GM21381 (cell line): ENCODE measurements around the gene PKIG.
"Not testable (repeated sequence)": the region's sequence is repeated elsewhere in the genome, so short reads cannot be mapped to it uniquely, and the experiment has no call there.

ENCODE experiments used
- ATAC-seq: cut with Tn5 transposase; IDR thresholded peaks from one replicate; pipeline ENCODE4 v1.9.1; 2021; ENCODE audit warnings: mild to moderate bottlenecking, moderate library complexity; ENCODE audit not compliant: unreplicated experiment

The PKIG gene

DNA sequence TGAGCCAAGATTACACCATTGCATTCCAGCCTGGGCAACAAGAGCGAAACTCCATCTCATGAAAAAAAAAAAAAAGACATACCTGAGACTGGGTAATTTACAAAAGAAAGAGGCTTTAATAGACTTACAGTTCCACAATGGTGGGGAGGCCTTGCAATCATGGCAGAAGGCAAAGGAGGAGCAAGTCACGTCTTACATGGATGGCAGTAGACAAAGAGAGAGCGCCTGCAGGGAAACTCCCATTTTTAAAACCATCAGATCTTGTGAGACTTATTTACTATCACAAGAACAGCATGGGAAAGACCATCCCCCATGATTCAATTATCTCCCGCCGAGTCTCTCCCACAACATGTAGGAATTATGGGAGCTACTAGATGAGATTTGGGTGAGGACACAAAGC lies 71.8 kb downstream of the PKIG start:
- ATAC-seq = not testable (repeated sequence)

DNA sequence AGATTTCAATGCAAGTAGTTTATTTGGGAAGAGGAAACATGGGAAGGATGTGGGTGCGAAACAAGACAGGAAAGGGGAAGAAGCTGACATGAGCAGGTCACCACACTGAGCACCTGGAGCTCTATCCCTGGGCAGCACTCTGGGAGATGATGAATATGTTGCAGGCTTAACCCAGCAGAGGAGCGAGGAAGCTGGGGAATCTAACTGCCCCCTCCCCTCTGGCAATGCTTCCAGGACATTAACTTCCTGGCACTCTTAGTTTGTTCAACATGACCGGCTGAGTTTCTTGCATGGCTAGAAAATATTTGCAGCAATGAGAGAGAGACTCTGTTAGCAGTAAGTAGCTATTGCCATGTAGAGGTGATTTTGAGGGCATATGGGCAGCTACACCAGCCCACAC lies 74.1 kb downstream of the PKIG start:
- ATAC-seq = no peak

DNA sequence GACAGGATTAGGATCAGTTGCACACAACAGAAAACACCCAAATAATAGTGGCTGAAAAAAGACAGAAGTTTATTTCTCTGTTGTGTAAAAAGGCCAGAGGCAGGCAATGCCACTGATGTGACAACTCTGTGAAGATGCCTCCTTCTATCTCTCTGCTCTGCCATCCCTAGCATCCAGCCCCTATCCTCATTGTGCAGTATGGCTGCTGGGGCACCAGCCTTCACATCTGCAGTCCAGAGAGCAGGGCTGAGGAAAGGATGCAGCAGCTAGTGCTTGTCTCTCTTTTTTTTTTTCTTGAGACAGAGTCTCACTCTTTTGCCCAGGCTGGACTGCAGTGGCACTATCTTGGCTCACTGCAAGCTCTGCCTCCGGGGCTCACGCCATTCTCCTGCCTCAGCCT lies 75.5 kb downstream of the PKIG start:
- ATAC-seq = no peak

DNA sequence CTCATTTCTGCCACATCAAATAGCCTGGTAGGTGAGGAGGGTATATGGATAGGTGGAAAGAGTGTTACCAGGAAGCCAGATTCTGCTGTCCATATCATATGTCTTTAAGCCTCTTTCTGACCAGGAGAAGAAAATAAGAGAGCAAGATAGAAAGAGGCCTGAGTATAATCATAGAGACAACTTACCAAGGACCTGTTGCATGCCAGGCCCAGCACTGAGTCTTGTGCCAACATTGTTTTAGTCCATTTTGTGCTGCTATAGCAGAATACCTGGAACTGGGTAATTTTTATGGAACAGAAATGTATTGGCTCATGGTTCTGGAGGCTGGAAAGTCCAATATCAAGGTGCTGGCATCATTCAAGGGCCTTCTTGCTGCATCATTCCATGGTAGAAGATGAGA lies 76.4 kb downstream of the PKIG start:
- no peak for ATAC-seq

DNA sequence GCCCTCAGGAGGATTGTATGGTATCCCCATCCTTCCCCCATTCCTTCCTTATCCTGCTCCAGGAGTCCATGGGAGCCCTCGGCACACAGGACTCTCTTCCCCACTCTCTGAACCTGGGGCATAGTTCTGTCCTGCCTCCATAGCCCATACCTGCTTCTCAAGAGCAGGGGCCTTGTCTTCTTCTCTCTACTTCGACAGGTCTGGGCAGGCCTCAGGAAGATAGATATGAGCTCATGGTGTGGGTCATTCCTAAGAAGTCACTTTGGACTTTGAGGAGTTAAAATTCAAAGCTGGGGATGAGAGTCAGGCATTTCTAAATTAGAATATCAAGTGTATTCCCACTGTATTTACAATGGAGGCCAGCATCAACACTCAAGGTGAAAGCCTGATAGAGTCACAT lies 77.6 kb downstream of the PKIG start:
- ATAC-seq = no peak

DNA sequence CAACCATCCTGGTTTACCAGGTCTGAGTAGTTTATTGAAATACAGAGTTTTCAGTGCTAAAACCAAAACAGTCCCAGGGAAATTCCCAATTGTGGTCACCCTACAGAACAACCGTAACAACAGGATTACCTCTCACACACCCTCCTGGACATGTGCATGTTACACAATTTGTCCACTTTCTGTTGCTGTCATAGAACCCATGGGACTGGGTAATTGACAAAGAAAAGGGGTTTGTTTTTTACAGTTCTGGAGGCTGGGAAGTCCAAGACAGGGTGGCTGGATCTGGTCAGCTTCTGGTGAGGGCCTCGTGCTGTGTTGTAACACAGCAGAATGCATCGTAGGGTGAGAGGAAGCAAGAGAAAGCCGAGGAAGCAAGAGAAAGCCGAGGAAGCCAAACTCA lies 78.2 kb downstream of the PKIG start:
- ATAC-seq = no peak

DNA sequence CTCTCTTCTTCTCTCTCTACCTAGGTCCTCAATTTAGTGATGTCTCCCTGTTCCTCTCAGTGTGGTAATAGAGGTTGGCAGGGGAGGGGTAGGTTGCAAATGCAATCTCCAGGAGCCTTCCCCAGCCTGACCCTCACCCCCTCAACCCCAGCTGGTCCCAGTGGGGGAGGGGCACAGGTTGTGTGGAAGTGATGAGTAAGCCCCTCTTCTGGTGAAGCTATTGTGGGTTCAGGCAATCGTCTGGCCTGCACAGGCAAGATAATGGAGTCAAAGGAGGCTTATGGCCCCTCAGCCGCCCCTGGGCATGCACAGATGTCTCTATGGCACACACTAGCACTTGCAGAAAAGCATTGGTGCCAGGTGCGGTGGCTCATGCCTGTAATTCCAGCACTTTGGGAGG lies 79.9 kb downstream of the PKIG start:
- ATAC-seq = no peak

DNA sequence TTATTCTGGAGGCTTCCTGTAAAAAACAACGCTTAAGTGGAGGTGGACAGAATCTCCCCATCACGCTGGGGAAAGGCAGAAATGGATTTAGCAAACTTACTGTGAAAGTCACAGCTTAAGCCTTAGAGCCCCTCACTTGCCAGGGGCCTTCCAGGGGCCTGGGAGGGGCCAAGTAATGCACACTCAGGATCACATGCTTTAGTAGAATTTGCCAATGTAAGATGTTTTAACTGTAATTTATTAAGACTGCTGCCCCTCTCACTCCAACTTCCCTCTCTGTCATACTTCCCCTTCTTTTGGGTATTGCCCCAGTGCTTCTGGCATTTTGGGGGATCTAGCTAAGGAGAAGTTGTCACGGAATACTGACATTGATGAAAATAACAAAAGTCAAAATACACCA lies 81.8 kb downstream of the PKIG start:
- ATAC-seq = no peak

DNA sequence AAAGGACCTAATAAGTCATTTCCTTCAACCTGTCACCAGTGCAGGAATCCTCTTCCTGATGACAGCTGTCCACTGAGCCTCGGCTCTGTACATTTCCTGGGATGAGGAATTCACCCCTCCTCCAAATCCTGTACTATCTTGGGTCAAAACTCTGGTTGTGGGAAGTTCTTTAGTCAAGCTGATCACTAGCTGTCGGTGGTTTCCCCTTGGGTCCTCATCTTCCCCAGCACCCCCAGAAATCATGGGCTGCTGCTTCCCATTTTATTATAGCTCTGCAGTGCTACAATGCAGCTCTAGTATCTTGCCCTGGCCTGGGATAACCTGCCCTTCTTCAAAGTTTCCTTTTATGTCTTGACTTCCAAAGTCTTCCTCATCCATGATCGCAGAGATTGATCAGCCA lies 83.7 kb downstream of the PKIG start:
- ATAC-seq = no peak
